Small intestine (tissue), 7 donors: Measurements from ENCODE around the gene ABHD8. TPM values are rescaled to one million over a fixed set of nuclear protein-coding genes. Genes with fewer than 3 reads are reported as not detected.

Source experiments
- DNase-seq, 2 donors: peaks; one replicate each; pipeline versions ENCODE4 v3.0.0 to v3.0.0-alpha.2; 2013
- FAIRE-seq: peaks from 2 replicates; lab custom pipeline; 2012; peaks lifted over from hg19 to GRCh38; lab: Jason Lieb, UNC
- H3K27ac ChIP-seq, 3 donors: one replicate each; pipeline ENCODE4 v1.5.1; 2013; ENCODE audit warnings: low read length in 2 of 3, mild to moderate bottlenecking in 2 of 3, control low read depth in 1 of 3, inconsistent platforms in 1 of 3, low read depth in 1 of 3, moderate library complexity in 1 of 3
- H3K27me3 ChIP-seq, 3 donors: one replicate each; pipeline ENCODE4 v1.6.1; 2013; ENCODE audit warnings: low read length in 3 of 3, inconsistent platforms in 1 of 3; ENCODE audit not compliant: control insufficient read depth in 3 of 3, insufficient read depth in 3 of 3
- H3K36me3 ChIP-seq, 3 donors: one replicate each; pipeline ENCODE4 v1.6.1; 2013; ENCODE audit warnings: low read length in 3 of 3, inconsistent platforms in 1 of 3, low read depth in 1 of 3, mild to moderate bottlenecking in 1 of 3, moderate library complexity in 1 of 3; ENCODE audit not compliant: control insufficient read depth in 3 of 3, insufficient read depth in 2 of 3
- H3K4me1 ChIP-seq, 3 donors: one replicate each; pipeline ENCODE4 v1.6.1; 2013; ENCODE audit warnings: low read length in 2 of 3, inconsistent platforms in 1 of 3, low read depth in 1 of 3, mild to moderate bottlenecking in 1 of 3, moderate library complexity in 1 of 3; ENCODE audit not compliant: control insufficient read depth in 3 of 3, insufficient read depth in 2 of 3
- H3K4me3 ChIP-seq, 3 donors: one replicate each; pipeline ENCODE4 v1.5.1; 2013; ENCODE audit warnings: low read length in 3 of 3, control low read depth in 1 of 3, inconsistent platforms in 1 of 3, low read depth in 1 of 3, mild to moderate bottlenecking in 1 of 3, moderate library complexity in 1 of 3
- H3K9me3 ChIP-seq, 2 donors: one replicate each; pipeline ENCODE4 v1.6.1; 2013; ENCODE audit warnings: low read depth in 1 of 2, low read length in 1 of 2; ENCODE audit not compliant: control insufficient read depth in 2 of 2, insufficient read depth in 1 of 2
- WGBS, 3 donors: extraction: QIAGEN DNeasy Blood & Tissue Kit; methylation state at CpG; one replicate each; pipeline ENCODE4 v1.1.7; 2013; 5-methylcytosine and 5-hydroxymethylcytosine counted together
- polyA plus RNA-seq, 4 donors: library from polyadenylated mRNA; stranded (reverse) in 3 of 4; unstranded in 1 of 4; fragments of 200-250 nt in 3 of 4; fragments of 120-200 nt in 1 of 4; gene quantifications; one replicate each; pipeline versions ENCODE4 v1.2.1 to v1.2.3, GENCODE V29; 2013
- donor health status: healthy with polysubstance abuse.
- donor health status: control.
- donor health status: control.
- donor health status: Bipolar disorder and iron deficiency.
- donor health status: healthy.

ABHD8 gene
- polyA plus RNA-seq, 4 donors: 2.2 to 5.1 (median 3.9) TPM

DNA sequence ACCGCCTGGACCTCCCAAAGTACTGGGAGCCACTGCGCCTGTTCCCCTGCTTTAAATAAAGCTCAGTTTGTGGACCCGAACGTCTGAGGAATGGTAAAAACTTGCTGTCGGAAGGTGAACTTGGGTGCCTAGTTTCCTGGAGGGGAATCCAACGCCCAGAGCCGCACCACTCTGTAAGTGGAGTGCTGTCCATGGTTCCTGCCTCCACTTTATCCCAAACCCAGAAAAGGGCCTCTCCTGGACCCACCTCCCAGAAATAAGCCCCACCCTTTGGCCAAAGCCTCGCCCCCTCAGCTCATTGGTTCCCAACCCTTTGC, 29.1 kb upstream of the ABHD8 start:
- no peak for FAIRE-seq
- H3K9me3 ChIP-seq: no peaks in the 10 kb centered on the region
- H3K4me3 ChIP-seq: no peak overlapping the region
- DNase-seq: no peak
- H3K36me3 ChIP-seq: peaks cover 0 to 17% (median 0%) of the 10 kb centered on the region in 3 donors
- WGBS, 3 donors: 88 to 94% (median 93%) methylated on average over 8 of the region's 8 CpGs
- H3K27me3 ChIP-seq: peaks cover 0 to 21% (median 0%) of the 10 kb centered on the region in 3 donors
- H3K27ac ChIP-seq: no peak overlapping the region
- H3K4me1 ChIP-seq: peaks cover 3 to 30% (median 8%) of the 10 kb centered on the region in 3 donors

DNA sequence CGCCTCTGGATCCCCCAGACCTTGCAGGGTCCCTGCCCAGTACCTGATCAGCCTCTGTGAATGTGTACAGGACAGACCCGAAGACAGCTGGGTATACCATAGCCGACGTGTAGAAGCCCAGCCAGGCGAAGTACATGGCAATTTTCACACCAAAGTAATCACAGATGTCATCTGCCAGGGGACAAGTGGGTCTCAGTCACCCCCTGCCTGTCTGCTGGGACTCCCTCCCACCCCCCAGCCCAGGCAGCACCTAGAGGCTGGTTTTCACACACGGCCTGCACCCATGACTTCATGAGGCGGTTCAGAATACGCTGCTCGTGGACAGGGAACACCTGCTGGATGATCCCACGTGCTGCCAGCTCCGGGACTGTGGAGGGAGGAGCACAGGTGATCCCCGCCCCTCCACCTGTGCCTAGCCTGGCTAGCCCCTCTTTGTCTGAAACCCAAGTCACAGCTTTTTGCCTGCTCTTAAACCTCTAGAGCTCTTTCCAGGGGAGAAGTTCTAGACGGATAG, 27.9 kb upstream of the ABHD8 start:
- Histone ChIP-seq H3K27ac (no peak overlapping the region), H3K27me3 (peaks cover 0 to 21% (median 0%) of the 10 kb centered on the region in 3 donors), H3K4me1 (peaks cover 3 to 27% (median 8%) of the 10 kb centered on the region in 3 donors), H3K9me3 (no peaks in the 10 kb centered on the region), H3K36me3 (peaks cover 0 to 21% (median 0%) of the 10 kb centered on the region in 3 donors), H3K4me3 (no peak overlapping the region)
- WGBS, 3 donors: 30 to 71% (median 45%) methylated on average over 13 of the region's 13 CpGs
- no peak for DNase-seq
- FAIRE-seq: no peak

DNA sequence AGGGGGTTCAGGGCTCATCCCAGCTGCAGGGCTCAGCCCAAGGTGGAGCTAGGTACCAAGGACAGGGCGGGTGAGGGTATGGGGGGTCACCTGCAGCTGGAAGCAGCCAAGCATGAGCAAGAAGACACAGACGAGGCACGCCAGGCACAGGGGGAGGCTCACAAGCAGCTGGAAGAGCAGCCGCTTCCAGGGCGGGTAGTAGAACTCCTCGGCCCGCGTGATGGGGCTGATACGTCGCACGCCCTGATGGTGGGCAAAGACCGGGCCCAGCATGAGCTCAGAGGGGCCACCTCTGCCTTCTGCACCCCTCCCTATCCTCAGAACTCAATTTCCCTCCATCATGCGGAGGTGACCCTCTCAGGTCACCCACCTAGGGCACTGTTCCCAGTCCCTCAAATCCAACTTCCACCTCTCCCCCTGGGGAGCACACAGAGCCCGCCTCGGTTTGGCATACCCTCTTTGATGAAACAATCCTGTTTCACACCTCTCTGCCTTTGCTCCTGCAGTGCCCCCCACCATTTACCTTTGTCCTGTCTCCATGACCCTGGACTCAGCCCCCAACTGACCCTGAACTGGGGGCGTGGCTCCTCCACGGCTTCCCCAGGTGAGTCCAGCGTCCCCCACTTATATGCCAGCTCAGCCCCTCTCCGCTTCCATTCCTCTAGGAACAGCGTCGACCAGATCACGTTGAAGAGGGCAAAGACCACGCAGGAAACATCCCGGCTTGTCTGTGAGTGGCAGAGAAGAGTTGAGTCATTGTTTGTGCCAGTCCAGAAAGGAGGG, 27.2 kb upstream of the ABHD8 start:
- DNase-seq (no peak), FAIRE-seq (no peak)
- Histone ChIP-seq H3K4me3 (no peak overlapping the region), H3K4me1 (peaks cover 3 to 26% (median 8%) of the 10 kb centered on the region in 3 donors), H3K9me3 (no peaks in the 10 kb centered on the region), H3K27me3 (peaks cover 0 to 21% (median 0%) of the 10 kb centered on the region in 3 donors), H3K36me3 (peaks cover 0 to 21% (median 0%) of the 10 kb centered on the region in 3 donors), H3K27ac (no peak overlapping the region)
- 67 to 85% (median 72%) methylated on average over 24 of the region's 24 CpGs for WGBS, 3 donors

DNA sequence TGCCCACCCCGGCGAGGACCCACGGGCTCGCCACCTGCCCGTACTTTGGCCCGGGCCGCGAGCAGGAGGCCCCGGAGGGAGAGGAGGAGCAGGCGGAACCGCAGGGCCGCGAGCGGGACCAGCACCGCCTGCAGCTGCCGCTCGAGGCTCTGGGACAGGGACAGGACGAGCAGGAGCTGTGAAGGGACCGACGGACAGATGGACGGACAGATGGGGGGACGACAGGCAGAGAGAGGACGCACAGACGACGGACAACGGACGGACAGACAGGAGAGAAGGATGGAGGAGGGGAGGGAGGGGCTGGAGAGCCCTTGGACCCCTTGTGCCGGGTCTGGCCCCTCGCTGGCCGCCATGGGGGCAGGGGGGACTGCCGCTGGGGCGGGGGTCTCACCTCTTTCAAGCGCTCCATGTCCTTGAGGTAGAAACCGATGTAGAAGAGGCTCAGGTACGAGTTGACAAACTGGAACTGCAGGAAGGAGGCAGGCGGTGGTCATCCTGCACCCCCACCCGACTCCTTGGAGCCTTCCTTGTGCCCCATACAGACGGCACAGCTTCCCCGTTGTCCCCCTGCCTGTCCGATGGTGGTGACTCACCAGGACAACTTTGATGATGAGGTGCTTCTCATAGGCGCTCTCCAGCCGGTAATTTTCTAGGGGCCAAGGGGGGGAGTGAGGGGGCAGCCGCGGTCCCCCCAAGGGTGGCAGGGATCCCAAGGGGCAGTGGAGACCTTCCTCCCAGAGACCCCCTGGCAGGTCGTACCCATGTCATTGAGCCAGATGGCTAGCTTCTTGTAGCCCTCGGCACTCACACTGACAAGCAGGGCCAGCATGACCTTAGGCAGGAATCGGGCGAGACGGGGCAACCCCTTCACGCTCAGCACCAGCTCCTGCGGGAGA, 26.4 kb upstream of the ABHD8 start:
- peaks cover 0 to 21% (median 0%) of the 10 kb centered on the region in 3 donors for H3K27me3 ChIP-seq
- WGBS, 3 donors: 32 to 54% (median 42%) methylated on average over 48 to 51 of the region's 51 CpGs
- peaks cover 3 to 21% (median 5%) of the 10 kb centered on the region in 3 donors for H3K4me1 ChIP-seq
- FAIRE-seq (no peak), DNase-seq (no peak)
- H3K36me3 ChIP-seq: peaks cover 0 to 26% (median 0%) of the 10 kb centered on the region in 3 donors
- H3K4me3 ChIP-seq: peak overlapping the region in 1 of 3 donors; percentile 65
- no peaks in the 10 kb centered on the region for H3K9me3 ChIP-seq
- no peak overlapping the region for H3K27ac ChIP-seq

DNA sequence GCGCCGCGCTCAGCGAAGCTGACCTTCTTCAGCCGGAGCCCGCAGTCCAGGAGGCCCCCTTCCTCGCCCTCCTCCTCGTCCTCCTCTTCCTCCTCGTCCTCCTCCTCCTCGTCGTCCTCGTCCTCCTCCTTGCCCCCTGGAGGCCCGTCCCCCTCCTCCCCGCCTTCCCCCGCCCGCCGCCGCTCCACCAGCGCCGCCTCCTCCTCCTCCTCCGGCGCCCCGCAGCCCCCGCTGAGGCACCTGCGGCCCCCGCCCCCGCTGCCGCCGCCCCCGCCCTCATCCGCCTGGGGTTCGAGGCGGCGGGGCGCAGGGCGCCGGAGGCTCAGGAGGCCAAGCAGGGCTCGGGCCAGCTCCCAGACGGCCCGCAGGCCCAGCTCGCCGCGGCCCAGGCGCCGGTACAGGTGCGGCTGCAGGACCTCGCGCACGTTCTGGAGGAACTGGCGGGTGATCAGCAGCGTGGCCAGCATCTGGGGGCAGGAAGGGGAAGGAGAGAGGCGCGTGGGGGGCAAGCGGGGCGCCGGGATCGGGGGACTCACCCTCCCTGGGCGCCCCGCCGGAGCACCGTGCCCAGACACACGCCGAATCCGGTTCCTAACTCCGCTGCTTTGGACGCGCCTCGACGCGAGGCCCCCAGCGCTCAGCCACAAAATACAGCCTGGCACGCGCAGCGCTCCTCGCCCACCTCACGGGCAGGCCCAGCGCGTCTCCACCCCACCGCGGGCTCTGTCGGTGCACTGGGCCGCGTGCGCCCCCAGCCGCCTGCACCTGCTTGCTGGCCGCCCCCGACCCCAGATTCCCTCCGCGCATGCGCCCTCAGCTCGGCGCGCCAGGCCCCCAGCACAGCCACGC, 25.5 kb upstream of the ABHD8 start:
- peak overlapping the region; percentile 32 to 65 (median 50) for H3K4me3 ChIP-seq
- H3K36me3 ChIP-seq: peaks cover 0 to 27% (median 0%) of the 10 kb centered on the region in 3 donors
- FAIRE-seq (no peak), DNase-seq (peak in 1 of 2 donors; percentile 44)
- peaks cover 0 to 17% (median 0%) of the 10 kb centered on the region in 3 donors for H3K27me3 ChIP-seq
- H3K4me1 ChIP-seq: peaks cover under 1 to 17% (median 5%) of the 10 kb centered on the region in 3 donors
- H3K27ac ChIP-seq: peak overlapping the region in 2 of 3 donors; percentile 25 to 71
- WGBS, 3 donors: 3 to 8% (median 8%) methylated on average over 54 to 94 of the region's 94 CpGs
- H3K9me3 ChIP-seq: no peaks in the 10 kb centered on the region

DNA sequence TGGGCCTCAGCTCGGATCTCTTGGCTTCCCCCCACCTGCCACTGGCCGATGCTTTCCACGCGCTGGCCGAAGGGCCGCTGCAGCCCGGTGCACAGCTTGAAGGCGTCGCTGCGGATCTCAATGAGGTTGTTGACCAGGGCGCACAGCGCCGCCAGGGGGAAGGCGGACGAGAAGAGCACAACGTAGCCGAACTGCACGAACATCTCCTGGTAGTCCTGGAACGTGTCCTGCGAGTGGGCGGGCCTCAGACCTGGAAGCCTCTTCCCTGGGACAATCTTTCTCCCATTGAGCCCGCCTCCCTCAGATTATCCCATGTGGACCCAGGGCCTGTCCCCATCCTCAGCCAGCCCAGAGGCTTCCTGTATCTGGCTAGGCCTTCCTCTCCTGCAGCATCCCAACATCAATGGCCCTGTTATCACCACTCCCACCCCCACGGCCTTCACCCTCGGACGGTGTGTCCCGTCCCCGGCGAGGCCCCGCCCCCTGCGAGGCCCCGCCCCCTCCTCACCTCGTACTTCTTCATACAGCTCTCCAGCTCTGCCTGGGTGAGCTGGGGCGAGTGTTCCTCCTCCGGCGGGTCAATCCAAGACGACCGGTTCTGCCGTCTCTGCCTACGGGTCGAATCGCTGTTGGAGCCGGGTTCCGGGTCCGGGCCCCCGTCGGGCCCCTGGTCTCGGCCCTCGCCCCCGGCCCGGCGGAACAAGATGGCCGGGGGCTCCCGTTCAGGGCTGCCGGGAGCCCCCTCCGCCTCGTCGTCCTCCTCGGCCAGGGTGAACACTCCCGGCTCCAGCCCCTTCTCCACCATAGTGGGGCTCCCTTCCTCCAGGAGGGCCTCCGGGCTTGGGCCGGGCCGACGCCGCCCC, 24.7 kb upstream of the ABHD8 start:
- H3K27me3 ChIP-seq: peaks cover 0 to 15% (median 0%) of the 10 kb centered on the region in 3 donors
- H3K4me3 ChIP-seq: peak overlapping the region; percentile 32 to 65 (median 50)
- no peaks in the 10 kb centered on the region for H3K9me3 ChIP-seq
- DNase-seq (peak; percentile 86 to 87), FAIRE-seq (no peak)
- WGBS, 3 donors: 11 to 24% (median 21%) methylated on average over 47 to 64 of the region's 64 CpGs
- peak overlapping the region in 2 of 3 donors; percentile 25 to 71 for H3K27ac ChIP-seq
- H3K36me3 ChIP-seq: peaks cover 0 to 26% (median 0%) of the 10 kb centered on the region in 3 donors
- peaks cover 0 to 16% (median 5%) of the 10 kb centered on the region in 3 donors for H3K4me1 ChIP-seq

DNA sequence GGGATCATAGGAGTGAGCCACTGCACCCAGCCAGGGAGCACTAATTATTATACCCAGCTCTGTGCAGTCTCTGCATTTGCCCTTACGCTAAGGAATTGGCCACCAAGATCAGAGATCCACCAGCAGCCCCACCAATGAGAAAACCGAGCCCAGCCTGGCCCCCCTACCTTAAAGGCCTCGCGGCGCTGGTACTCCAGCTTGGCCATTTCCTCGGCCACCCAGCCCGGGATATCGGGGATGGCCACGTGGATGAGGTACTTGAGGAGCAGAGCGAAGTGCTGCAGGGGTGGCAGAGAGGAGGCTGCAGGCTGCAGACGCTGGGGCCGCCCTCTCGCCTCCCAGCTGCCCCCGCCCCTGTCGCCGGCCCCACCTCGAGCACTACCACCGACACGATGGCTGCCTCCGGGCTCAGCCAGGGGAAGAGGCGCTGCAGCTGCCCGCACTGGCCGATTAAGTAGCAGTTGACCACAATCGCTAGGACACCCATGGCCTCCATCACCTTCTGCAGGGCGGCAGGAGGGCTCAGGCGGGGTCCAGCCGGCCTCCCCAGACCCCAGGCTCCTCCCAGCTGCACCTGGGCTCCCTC, 23.9 kb upstream of the ABHD8 start:
- Histone ChIP-seq H3K9me3 (no peaks in the 10 kb centered on the region), H3K4me1 (peaks cover 0 to 16% (median 5%) of the 10 kb centered on the region in 3 donors), H3K4me3 (no peak overlapping the region), H3K27me3 (peaks cover 0 to 15% (median 0%) of the 10 kb centered on the region in 3 donors), H3K27ac (no peak overlapping the region), H3K36me3 (peaks cover 0 to 31% (median 0%) of the 10 kb centered on the region in 3 donors)
- WGBS, 3 donors: 89 to 92% (median 91%) methylated on average over 27 of the region's 27 CpGs
- DNase-seq (no peak), FAIRE-seq (no peak)
